Measurements from ENCODE around the gene LMF2.

LMF2 gene

GRCh38 chr22:50504369-50505211 is 2.9 kb downstream of the LMF2 start:
- peak; percentile 43 for DNase-seq (ENCODE audit: low spot score)

GRCh38 chr22:50503475-50504145 is 3.9 kb downstream of the LMF2 start:
- peak; percentile 49 for DNase-seq (ENCODE audit: low spot score)

- peak; percentile 42 for DNase-seq (ENCODE audit: low spot score)
Observed at GRCh38 chr22:50502628-50503474, 4.7 kb downstream of the LMF2 start.

- no peak for DNase-seq (ENCODE audit: low spot score)
Observed at GRCh38 chr22:50502096-50502495, 5.4 kb downstream of the LMF2 start.

GRCh38 chr22:50500452-50500851 is 7.0 kb downstream of the LMF2 start:
- DNase-seq (ENCODE audit: low spot score) = no peak

- peak; percentile 75 for DNase-seq (ENCODE audit: low spot score)
Observed at GRCh38 chr22:50498322-50498890, 9.1 kb downstream of the LMF2 start.

- no peak for DNase-seq (ENCODE audit: low spot score)
Observed at GRCh38 chr22:50497093-50497492, 10.4 kb downstream of the LMF2 start.

GRCh38 chr22:50490531-50491308 is 16.8 kb downstream of the LMF2 start:
- DNase-seq (ENCODE audit: low spot score) = no peak

- no peak for DNase-seq (ENCODE audit: low spot score)
Observed at GRCh38 chr22:50489363-50490243, 17.9 kb downstream of the LMF2 start.

GRCh38 chr22:50488886-50489285 is 18.6 kb downstream of the LMF2 start:
- DNase-seq (ENCODE audit: low spot score) = no peak

- no peak for DNase-seq (ENCODE audit: low spot score)
Observed at GRCh38 chr22:50488006-50488677, 19.4 kb downstream of the LMF2 start.

- DNase-seq (ENCODE audit: low spot score) = no peak
Observed at GRCh38 chr22:50487290-50488005, 20.1 kb downstream of the LMF2 start.

GRCh38 chr22:50486561-50487289 is 20.8 kb downstream of the LMF2 start, which contains the start of gene MIOX:
MIOX (plus strand) TSS chr22:50486859; CDS start chr22:50486898, 39 bp downstream.
- no peak for DNase-seq (ENCODE audit: low spot score)

GRCh38 chr22:50485221-50486131 is 22.0 kb downstream of the LMF2 start:
- DNase-seq (ENCODE audit: low spot score) = no peak

GRCh38 chr22:50483977-50484853 is 23.3 kb downstream of the LMF2 start:
- DNase-seq (ENCODE audit: low spot score) = no peak

- no peak for DNase-seq (ENCODE audit: low spot score)
Observed at GRCh38 chr22:50483556-50483955, 23.9 kb downstream of the LMF2 start.

Measured in ecto neural progenitor cell (in vitro differentiated cells).